C4-2B (cell line): ENCODE results near the gene LRRC27.
"Not testable (repeated sequence)": the region's sequence is repeated elsewhere in the genome, so short reads cannot be mapped to it uniquely, and the experiment has no call there.

Source experiments
- H3K27ac ChIP-seq: fragments of 450-650 bp; 2 replicates; pipeline ENCODE4 v1.5.1; 2017
- CTCF ChIP-seq: fragments of 450-650 bp; conservative IDR thresholded peaks from 2 replicates; pipeline ENCODE4 v1.5.1; 2017; ENCODE audit warnings: mild to moderate bottlenecking
- ZFX ChIP-seq: fragments of 450-650 bp; IDR thresholded peaks from 2 replicates; pipeline ENCODE4 v1.6.1; 2017

The LRRC27 gene

GRCh38 chr10:132347211-132347930 lies 15.4 kb downstream of the LRRC27 start:
- no peak overlapping the region for H3K27ac ChIP-seq
- TF ChIP-seq ZFX (no peak), CTCF (no peak)

- no peak overlapping the region for H3K27ac ChIP-seq
- TF ChIP-seq ZFX, result no peak
- no peak for TF ChIP-seq CTCF
Measured at GRCh38 chr10:132347931-132348267, 15.9 kb downstream of the LRRC27 start.

GRCh38 chr10:132349766-132350165 lies 17.8 kb downstream of the LRRC27 start:
- TF ChIP-seq ZFX (no peak), CTCF (no peak)
- no peak overlapping the region for H3K27ac ChIP-seq

- no peak overlapping the region for H3K27ac ChIP-seq
- no peak for TF ChIP-seq ZFX
- TF ChIP-seq CTCF, result no peak
Measured at GRCh38 chr10:132350391-132350790, 18.4 kb downstream of the LRRC27 start.

GRCh38 chr10:132350946-132351345 lies 19.0 kb downstream of the LRRC27 start:
- H3K27ac ChIP-seq, result no peak overlapping the region
- TF ChIP-seq CTCF (no peak), ZFX (no peak)

- no peak overlapping the region for H3K27ac ChIP-seq
- TF ChIP-seq ZFX, result no peak
- no peak for TF ChIP-seq CTCF
Measured at GRCh38 chr10:132351611-132352010, 19.6 kb downstream of the LRRC27 start.

- TF ChIP-seq CTCF, result peak; percentile 79
Measured at GRCh38 chr10:132352462-132353308, 20.7 kb downstream of the LRRC27 start.

More at GRCh38 chr10:132352462-132353308, 20.7 kb downstream of the LRRC27 start:
- not testable (repeated sequence) for H3K27ac ChIP-seq
